H1 (cell line): Measurements from ENCODE around the gene SBF1. TPM values are rescaled to one million over a fixed set of nuclear protein-coding genes. Genes with fewer than 3 reads are reported as not detected.

ENCODE experiments used
- CEBPB ChIP-seq: IDR thresholded peaks from 2 replicates; pipeline ENCODE4 v1.6.1; 2012; ENCODE audit warnings: low read depth, low read length
- CREB1 ChIP-seq: IDR thresholded peaks from 2 replicates; pipeline ENCODE4 v1.6.1; 2012; ENCODE audit warnings: inconsistent platforms
- EZH2 ChIP-seq: fragments of 200-600 bp; sonication (generic); IDR thresholded peaks from 2 replicates; pipeline ENCODE4 v1.7.1; 2012; ENCODE audit warnings: low read depth, mild to moderate bottlenecking, moderate library complexity, low read length, inconsistent platforms; ENCODE audit not compliant: severe bottlenecking
- RBBP5 ChIP-seq: IDR thresholded peaks from 2 replicates; pipeline ENCODE4 v1.7.1; 2012; ENCODE audit warnings: low read depth, mild to moderate bottlenecking, inconsistent platforms, low read length, moderate library complexity, borderline replicate concordance
- TAF7 ChIP-seq: optimal IDR thresholded peaks from 2 replicates; pipeline ENCODE3; 2011; ENCODE audit warnings: low read depth, mild to moderate bottlenecking, inconsistent platforms, low read length, moderate library complexity, borderline replicate concordance
- YY1 ChIP-seq: IDR thresholded peaks from 2 replicates; pipeline ENCODE4 v1.6.1; 2011; ENCODE audit warnings: low read depth, mild to moderate bottlenecking, low read length
- polyA plus RNA-seq, 7 experiments: library from polyadenylated mRNA; depleted of rRNA in 3 of 7; stranded (reverse) in 5 of 7; unstranded in 2 of 7; fragments of >200 nt in 5 of 7; fragments of 200-250 nt in 2 of 7; gene quantifications; 1 replicate in 5 of 7; 2 replicates in 1 of 7; 4 replicates in 1 of 7; pipeline versions ENCODE4 v1.2.1 to v1.2.3, GENCODE V29; 2011 to 2013; ENCODE audit warnings: missing spikeins in 2 of 7, mixed read lengths in 2 of 7
- total RNA-seq: library from RNA; stranded (reverse); fragmentation: NEBNext Ultra II Directional; extraction: Animal tissue kit (Norgen Biotek cat#: 25700); gene quantifications from 2 replicates; pipeline ENCODE4 v1.2.1, GENCODE V29; 2021
- TF ChIP-seq, protein P1 (sequence below): fragments of 300-600 bp; sonication (generic); IDR thresholded peaks from 2 replicates; pipeline ENCODE4 v1.7.1; 2012; ENCODE audit warnings: low read length, moderate library complexity, mild to moderate bottlenecking, inconsistent platforms; ENCODE audit not compliant: insufficient replicate concordance
- TF ChIP-seq, protein P2 (sequence below): IDR thresholded peaks from 2 replicates; pipeline ENCODE4 v1.6.1; 2012; ENCODE audit warnings: inconsistent platforms
- TF ChIP-seq, protein P3 (sequence below): IDR thresholded peaks from 2 replicates; pipeline ENCODE4 v1.6.1; 2012; ENCODE audit warnings: low read length, inconsistent platforms

SBF1 gene
- total and polyA plus RNA-seq, 2 of the 8 experiments (the other 6 are each of a cell fraction or from before 2014, with no cell fraction given), result 29.1 to 71.5 TPM

DNA sequence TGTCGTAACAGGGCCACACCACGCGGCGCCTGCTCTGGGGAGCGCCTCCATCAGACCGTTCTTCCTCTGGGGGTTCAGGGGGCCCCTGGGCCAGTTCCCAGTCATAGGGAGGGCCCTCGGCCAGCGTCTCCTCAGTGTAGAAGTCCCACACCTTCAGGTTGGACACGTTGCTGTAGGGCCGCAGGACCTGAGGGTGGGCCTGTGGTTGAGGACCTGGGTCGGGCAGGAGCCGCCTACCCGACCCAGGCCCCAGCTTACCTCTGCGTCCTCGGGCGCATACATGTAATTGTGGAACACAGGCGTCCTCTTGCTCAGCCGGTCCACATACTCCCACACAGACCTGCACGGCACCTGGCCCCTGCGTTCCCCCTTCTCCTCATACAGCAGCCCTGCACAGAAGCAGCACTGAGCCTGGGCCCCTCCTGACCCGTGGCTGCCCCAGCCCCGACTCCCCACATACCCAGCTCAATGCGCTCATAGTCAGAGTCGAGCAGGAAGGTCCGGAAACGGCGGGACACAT lies 20.2 kb downstream of the SBF1 start (continued):
- TF ChIP-seq, protein P1, sequence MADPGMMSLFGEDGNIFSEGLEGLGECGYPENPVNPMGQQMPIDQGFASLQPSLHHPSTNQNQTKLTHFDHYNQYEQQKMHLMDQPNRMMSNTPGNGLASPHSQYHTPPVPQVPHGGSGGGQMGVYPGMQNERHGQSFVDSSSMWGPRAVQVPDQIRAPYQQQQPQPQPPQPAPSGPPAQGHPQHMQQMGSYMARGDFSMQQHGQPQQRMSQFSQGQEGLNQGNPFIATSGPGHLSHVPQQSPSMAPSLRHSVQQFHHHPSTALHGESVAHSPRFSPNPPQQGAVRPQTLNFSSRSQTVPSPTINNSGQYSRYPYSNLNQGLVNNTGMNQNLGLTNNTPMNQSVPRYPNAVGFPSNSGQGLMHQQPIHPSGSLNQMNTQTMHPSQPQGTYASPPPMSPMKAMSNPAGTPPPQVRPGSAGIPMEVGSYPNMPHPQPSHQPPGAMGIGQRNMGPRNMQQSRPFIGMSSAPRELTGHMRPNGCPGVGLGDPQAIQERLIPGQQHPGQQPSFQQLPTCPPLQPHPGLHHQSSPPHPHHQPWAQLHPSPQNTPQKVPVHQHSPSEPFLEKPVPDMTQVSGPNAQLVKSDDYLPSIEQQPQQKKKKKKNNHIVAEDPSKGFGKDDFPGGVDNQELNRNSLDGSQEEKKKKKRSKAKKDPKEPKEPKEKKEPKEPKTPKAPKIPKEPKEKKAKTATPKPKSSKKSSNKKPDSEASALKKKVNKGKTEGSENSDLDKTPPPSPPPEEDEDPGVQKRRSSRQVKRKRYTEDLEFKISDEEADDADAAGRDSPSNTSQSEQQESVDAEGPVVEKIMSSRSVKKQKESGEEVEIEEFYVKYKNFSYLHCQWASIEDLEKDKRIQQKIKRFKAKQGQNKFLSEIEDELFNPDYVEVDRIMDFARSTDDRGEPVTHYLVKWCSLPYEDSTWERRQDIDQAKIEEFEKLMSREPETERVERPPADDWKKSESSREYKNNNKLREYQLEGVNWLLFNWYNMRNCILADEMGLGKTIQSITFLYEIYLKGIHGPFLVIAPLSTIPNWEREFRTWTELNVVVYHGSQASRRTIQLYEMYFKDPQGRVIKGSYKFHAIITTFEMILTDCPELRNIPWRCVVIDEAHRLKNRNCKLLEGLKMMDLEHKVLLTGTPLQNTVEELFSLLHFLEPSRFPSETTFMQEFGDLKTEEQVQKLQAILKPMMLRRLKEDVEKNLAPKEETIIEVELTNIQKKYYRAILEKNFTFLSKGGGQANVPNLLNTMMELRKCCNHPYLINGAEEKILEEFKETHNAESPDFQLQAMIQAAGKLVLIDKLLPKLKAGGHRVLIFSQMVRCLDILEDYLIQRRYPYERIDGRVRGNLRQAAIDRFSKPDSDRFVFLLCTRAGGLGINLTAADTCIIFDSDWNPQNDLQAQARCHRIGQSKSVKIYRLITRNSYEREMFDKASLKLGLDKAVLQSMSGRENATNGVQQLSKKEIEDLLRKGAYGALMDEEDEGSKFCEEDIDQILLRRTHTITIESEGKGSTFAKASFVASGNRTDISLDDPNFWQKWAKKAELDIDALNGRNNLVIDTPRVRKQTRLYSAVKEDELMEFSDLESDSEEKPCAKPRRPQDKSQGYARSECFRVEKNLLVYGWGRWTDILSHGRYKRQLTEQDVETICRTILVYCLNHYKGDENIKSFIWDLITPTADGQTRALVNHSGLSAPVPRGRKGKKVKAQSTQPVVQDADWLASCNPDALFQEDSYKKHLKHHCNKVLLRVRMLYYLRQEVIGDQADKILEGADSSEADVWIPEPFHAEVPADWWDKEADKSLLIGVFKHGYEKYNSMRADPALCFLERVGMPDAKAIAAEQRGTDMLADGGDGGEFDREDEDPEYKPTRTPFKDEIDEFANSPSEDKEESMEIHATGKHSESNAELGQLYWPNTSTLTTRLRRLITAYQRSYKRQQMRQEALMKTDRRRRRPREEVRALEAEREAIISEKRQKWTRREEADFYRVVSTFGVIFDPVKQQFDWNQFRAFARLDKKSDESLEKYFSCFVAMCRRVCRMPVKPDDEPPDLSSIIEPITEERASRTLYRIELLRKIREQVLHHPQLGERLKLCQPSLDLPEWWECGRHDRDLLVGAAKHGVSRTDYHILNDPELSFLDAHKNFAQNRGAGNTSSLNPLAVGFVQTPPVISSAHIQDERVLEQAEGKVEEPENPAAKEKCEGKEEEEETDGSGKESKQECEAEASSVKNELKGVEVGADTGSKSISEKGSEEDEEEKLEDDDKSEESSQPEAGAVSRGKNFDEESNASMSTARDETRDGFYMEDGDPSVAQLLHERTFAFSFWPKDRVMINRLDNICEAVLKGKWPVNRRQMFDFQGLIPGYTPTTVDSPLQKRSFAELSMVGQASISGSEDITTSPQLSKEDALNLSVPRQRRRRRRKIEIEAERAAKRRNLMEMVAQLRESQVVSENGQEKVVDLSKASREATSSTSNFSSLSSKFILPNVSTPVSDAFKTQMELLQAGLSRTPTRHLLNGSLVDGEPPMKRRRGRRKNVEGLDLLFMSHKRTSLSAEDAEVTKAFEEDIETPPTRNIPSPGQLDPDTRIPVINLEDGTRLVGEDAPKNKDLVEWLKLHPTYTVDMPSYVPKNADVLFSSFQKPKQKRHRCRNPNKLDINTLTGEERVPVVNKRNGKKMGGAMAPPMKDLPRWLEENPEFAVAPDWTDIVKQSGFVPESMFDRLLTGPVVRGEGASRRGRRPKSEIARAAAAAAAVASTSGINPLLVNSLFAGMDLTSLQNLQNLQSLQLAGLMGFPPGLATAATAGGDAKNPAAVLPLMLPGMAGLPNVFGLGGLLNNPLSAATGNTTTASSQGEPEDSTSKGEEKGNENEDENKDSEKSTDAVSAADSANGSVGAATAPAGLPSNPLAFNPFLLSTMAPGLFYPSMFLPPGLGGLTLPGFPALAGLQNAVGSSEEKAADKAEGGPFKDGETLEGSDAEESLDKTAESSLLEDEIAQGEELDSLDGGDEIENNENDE, result no peak
- TF ChIP-seq TAF7 (no peak), EZH2 (no peak), YY1 (no peak), CEBPB (no peak), RBBP5 (no peak), CREB1 (no peak)
- TF ChIP-seq, protein P2, sequence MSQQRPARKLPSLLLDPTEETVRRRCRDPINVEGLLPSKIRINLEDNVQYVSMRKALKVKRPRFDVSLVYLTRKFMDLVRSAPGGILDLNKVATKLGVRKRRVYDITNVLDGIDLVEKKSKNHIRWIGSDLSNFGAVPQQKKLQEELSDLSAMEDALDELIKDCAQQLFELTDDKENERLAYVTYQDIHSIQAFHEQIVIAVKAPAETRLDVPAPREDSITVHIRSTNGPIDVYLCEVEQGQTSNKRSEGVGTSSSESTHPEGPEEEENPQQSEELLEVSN, result no peak
- TF ChIP-seq, protein P3, sequence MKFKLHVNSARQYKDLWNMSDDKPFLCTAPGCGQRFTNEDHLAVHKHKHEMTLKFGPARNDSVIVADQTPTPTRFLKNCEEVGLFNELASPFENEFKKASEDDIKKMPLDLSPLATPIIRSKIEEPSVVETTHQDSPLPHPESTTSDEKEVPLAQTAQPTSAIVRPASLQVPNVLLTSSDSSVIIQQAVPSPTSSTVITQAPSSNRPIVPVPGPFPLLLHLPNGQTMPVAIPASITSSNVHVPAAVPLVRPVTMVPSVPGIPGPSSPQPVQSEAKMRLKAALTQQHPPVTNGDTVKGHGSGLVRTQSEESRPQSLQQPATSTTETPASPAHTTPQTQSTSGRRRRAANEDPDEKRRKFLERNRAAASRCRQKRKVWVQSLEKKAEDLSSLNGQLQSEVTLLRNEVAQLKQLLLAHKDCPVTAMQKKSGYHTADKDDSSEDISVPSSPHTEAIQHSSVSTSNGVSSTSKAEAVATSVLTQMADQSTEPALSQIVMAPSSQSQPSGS, result no peak
